Body of pancreas (tissue), 4 donors: Measurements from ENCODE around the gene P3H2.

Source experiments
- POLR2A ChIP-seq, 3 donors: fragments of 450-650 bp; IDR thresholded peaks; one replicate each; pipeline ENCODE4 v1.6.1; 2016; ENCODE audit warnings: antibody characterized with exemption in 3 of 3, mild to moderate bottlenecking in 2 of 3
- TF ChIP-seq, protein P1 (sequence below), 7 experiments: fragments of 450-650 bp in 4 of 7; fragments of 200-600 bp in 3 of 7; sonication (generic) in 3 of 7; IDR thresholded peaks; one replicate each; pipeline ENCODE4 v1.5.1; 2016 to 2019; ENCODE audit warnings: antibody characterized with exemption in 7 of 7

DNA sequence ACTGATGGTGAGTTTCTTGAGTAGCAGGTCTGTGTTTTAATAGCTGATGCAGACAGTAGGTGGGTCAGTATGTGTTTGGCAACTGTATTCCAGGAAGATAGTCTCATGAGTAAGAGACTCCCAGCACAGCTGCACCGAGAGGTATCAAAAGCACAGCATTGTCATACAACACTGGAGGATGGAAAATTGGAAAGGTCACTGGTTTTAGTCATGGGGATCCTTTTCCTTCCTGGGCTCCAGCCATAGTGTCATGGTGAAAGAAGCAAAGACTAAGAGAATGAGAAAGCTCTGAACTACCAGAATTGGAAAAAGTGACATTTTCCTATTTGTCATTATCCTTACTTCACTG lies 61.5 kb downstream of the P3H2 start:
- no peak for TF ChIP-seq POLR2A (IDR thresholded peaks at IDR 0.05)
- TF ChIP-seq, protein P1, sequence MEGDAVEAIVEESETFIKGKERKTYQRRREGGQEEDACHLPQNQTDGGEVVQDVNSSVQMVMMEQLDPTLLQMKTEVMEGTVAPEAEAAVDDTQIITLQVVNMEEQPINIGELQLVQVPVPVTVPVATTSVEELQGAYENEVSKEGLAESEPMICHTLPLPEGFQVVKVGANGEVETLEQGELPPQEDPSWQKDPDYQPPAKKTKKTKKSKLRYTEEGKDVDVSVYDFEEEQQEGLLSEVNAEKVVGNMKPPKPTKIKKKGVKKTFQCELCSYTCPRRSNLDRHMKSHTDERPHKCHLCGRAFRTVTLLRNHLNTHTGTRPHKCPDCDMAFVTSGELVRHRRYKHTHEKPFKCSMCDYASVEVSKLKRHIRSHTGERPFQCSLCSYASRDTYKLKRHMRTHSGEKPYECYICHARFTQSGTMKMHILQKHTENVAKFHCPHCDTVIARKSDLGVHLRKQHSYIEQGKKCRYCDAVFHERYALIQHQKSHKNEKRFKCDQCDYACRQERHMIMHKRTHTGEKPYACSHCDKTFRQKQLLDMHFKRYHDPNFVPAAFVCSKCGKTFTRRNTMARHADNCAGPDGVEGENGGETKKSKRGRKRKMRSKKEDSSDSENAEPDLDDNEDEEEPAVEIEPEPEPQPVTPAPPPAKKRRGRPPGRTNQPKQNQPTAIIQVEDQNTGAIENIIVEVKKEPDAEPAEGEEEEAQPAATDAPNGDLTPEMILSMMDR (IDR thresholded peaks at IDR 0.05), result no peak
